HG03066 (cell line): Measurements from ENCODE around the gene NOTUM.

Experiments used
- ATAC-seq: cut with Tn5 transposase; IDR thresholded peaks from one replicate; pipeline ENCODE4 v1.9.1; 2021; ENCODE audit warnings: low read depth; ENCODE audit not compliant: unreplicated experiment

NOTUM gene

DNA sequence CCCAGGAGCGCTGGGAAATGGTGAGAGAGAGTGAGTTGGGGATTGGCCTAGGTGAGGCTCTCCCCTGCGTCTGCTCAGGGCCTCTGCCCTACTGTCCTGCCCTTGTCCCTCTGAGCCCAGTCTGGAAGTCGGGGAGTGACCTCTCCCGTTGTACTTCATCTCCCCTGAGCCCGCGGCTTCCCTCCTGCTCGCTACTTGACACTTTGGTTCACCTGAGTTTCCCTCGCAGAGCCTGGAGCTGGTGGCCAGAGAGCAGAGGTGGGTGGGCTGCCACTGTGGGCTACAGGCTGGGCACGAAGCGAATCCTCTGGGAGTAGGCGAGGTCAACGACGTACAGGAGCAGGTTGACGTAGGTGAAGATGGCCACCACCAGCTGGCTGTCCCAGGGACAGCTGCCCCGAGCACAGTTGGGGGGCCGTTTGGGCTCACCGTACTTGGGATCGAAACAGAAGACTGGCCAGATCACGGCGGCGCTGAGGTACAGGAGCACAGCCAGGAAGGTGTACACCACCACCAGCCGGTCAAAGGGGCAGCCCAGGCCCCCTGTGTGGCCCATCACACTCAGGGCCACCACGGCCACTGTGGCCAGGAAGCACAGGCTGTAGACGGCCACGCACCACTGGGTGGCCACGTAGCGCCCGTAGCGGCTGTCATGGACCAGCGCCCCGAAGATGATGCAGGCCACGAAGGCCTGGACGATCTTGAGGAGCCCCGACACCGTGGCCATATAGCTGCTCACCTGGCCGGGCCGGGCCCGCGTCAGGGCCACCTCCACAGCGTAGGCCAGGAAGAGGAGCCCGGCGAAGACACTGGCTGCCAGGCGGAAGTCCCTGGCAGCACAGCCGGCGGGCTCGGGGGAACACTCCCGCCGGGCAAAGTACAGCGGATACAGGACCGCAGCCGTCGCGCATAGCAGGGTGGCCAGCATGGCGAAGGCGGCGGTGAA is 20.2 kb downstream of the NOTUM start:
- no peak for ATAC-seq

DNA sequence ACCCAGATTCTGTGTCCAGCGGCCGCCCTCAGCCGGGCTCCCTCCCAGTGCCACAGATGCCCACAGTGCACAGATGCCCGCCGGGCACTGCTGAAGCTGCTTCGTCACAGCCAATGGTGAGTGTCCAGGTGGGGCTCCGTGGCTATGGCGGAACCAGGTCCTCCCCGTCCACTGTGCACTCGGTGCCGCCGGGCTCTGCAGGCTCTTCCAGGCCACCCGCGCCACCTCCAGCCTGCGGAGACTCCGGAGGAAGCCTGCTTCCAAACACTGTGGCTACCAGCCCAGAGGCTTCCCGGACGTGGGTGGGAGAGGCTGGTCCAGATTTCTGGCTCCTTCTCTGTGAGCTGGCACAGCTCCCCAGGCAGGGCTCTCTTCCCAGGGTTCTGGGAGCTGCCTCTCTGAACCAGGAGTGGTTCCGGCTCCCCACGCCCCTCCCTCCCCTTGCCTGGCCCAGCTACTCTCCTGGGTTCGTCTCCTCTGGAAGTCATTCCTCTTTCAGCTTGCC is 21.1 kb downstream of the NOTUM start:
- no peak for ATAC-seq

DNA sequence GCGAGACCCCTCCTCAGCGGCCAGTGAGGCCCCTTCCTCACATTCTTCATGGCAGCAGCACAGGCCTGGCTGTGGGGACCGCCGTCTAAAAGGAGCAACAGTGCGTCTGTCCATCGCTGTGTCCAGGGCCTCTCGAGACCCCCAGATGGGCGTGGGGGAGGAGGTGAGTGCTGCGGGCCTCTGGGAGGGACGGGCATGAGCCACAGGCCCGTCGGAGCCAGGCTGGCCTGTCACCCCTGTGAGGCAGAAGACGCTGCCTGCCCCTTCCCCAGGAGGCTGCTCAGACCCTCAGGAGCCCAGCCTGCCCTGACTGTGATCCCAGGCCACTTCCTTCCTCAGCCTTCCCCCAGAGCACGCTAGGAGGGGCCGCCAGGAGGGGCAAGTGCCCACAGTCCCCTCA is 21.8 kb downstream of the NOTUM start:
- ATAC-seq: no peak

DNA sequence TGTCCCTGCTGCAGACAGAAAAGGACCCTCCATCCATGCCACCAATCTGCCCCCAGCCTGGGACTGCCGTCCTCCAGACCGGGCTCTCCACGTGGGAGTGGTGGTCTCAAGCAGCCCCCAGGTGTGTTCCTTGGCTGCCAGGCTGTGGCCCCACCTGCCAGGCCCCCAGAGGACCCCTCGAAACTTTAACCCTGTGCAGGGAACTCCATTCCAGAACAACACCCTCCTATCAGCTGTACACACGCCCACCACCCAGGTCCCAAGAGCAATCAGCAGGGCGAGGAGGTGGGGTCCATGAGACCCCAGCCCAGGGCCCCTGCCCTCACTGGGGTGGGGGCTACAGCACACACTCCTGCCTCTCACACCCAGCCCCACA is 25.3 kb downstream of the NOTUM start:
- ATAC-seq: no peak

DNA sequence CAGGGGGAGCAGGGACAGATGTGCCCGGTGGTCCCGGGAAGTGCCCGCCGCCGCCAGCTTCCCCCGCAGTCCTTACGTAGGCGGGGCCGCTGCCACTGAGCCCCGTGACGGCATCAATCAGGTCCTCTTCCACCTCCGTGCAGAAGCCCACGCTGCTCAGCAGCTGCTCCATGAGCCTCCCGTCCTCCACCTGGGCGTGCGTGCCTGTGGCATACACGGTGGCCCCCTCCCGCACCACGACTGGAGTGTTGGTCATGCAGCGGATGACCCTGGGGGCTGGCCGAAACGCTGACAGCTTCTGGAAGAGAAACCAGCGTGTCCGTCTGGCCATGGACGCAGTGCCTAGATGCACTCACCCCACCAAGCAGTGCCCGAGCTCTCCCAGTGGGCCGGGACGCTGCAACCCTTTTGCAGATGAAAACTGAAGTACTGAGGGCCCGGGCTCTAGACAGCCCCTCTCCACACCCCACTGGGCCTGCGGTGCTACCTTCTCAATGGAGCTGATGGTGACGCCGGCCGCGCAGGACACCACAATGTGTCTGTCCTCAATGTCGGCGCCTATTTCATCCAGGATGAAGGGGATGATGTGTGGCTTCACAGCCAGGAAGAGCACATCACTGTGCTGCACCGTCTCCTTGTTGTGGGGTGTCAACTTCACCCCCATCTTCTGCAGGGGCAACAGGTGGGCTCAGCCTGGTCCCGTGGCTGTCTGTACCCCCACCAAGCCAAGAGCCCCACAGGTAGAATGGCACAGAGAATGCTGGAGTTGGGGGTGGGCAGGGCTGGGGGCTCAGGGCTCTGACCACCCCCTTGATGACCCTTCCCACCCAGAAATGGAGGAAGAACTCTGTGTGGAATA is 25.9 kb downstream of the NOTUM start:
- ATAC-seq: no peak

DNA sequence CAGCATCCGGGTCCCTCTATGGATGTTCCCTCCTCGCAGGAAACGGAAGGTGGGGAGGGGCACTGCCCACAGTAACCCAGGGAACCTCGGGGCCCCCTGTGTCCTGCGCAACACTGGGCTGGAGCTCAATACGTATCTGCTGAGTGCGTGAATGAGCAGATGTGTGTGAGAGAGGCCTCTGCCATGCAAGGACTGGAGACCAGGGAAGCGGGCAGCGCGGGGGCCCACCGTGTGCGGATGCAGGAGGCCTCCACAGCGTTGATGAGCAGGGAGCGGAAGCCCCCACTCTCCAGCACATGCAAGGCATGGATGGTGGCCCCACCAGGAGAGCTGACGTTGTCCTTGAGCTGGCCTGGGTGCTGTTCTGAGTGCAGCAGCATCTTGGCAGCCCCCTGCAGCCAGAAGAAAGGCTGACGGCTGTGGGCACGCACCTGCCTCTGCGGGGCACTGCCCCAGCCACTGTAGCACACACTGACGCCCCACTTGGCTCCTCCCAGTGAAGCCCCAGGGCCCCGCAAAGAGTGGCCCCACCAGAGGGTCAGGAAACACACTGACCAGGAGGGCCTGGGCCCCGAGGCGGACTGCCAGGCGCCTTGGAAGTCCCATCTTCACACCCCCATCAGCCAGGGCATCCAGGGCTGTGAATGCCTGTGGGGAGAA is 26.8 kb downstream of the NOTUM start:
- no peak for ATAC-seq

GRCh38 chr17:81933178-81933699 is 27.7 kb downstream of the NOTUM start:
- ATAC-seq: no peak

- ATAC-seq: no peak
Measured at GRCh38 chr17:81932333-81932983, 28.5 kb downstream of the NOTUM start.

DNA sequence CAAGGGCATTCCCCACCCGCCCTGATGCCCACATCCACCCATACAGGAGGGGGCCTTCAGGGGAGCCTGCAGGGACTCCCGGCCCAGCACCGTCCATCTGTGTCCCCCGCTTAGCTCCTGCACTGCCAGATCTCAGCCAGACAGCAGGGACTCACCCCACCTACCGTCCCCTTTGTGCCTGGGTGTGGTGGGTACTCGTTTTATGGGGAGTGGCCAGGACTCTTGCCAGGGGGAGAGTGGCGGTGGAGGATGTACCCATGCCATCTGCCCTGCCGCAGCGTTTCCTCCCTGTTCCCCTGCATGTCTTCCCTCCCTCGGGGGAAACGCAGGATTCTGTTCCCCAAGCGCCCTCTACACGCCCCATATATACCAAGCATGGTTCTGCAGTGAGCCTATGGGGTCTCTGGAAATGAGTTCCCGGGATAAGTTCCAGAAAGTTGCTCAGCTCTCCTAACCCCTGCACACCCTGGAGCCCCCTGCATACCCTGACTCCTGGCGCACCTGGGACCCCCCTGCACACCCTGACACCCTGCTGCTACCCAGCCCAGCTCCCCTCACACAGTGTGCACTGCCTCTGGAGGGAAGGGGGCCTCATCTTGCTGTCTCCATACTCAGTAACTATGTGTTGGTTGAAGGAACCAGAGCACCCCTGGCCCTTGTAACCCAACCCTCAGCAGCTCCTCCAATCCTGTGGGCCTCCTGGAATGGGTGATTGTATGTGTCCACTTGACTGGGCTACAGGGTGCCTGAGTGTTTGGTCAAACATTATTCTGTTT is 29.2 kb downstream of the NOTUM start:
- no peak for ATAC-seq

- ATAC-seq: no peak
Measured at GRCh38 chr17:81931189-81931556, 29.8 kb downstream of the NOTUM start.

DNA sequence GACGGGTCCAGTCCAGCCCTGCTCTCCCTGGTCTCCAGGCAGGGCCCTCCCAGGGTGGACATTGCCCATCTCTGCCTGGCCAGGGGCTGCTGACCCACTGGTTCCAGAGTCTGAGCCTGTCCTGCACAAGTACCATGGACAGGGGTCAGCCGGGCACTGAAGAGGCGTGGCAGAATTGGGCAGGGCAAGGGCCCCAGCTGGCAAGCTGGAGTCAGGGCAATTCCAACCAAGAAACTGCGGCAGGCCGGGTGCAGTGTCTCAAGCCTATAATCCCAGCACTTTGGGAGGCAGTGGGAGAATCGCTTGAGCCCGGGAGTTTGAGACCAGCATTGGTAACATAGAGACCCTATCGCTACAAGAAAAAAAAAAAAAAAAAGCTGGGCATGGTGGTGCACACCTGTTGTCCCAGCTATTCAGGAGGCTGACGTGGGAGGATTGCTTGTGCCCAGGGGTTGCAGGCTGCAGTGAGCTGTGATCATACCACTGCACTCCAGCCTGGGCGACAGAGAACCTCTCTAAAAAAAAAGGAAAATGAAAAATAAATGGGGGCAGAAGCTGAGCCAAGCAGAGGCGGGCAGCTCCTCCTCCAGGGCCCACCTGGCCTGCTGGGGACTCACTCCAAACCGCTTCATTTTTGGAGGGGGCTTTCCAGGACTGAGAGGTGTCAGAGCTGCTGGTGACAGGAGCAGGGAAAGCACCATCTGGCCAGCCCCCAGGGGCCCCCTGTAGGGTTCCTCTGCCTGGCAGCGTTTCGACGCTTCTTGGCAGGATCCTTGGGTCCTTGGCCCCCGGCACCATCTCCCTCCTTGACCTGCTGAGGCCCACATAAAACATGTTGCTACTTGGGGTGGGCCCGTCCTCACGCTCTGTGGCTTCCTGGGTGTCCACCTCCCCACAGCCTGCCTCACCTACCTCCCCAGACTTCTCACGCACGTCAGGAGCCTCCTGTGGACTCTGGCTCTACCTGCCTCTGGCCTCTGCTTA is 30.6 kb downstream of the NOTUM start:
- ATAC-seq: no peak

DNA sequence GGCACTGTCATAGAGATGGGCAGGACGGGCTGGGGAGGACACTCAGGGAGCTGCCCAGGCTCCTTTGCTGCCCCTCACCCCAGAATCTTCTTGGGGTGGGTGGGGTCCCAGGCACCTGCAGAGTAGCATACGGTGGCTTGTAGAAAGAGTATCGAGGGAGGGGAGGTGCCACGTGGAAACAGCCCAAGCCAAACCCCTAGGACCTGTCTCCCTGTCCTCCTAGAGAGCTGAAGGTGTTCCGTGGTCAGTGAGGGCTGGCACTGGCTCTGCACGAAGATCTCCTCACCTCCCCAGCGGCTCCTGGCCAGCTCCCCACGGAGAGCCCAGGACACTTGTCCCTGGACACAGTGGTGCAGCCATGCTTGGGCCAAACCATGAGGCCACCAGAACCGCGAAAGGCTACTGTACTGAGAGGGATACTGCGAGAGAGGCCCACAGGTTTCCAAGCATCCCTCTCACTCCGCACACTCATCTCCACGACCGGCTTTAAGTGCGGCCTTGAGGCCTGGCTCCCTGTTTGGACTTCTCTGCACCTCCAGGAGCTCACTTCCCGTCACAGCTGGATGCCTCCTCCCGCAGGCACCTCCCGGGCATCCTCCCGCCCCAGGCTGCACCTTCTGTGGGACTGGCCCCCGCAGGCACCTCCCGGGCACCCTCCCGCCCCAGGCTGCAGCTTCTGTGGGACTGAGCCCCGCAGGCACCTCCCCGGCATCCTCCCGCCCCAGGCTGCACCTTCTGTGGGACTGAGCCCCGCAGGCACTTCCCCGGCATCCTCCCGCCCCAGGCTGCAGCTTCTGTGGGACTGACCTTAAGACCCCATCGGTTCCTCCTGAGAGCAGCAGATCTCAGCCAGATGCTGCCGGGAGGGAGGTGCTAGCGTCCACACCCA is 31.5 kb downstream of the NOTUM start:
- ATAC-seq: no peak

DNA sequence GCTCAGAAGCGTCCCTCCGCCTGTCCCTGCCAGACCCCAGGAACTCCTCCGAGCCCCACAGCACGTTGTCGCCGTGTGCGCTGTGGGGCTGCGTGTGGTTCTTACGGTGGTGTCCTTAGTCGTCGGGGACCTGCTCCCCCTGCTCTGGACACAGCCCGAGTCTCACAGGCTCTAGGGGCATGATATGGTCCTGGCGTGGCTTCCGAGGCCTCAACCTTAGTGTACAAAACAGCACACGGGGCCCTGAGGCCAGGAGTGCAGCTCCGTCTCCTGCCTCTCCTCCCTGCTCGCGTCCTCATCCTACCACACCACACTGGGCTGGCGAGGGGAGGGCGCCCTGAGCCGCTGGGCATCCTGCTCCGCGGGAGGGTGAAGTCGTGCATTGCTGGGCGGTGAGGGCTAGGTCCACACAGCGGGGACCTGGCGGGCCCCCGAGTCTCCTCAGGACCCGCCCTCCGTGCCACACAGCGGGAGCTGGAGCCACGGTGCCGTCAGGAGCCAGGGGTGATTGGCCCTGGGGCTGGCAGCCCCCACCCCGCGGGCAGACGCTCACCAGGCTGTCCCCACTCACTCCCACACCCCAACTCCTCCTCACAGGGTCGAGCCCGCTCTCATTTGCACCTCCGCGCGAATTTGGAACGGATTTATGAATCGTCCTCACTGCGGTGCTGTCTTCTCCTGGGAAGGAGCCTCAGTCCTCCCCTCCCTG is 32.3 kb downstream of the NOTUM start:
- ATAC-seq: no peak

GRCh38 chr17:81927653-81928543 is 33.1 kb downstream of the NOTUM start, which contains the start of gene MAFG:
TSS of gene MAFG (minus strand) at chr17:81927735. CDS start at chr17:81923185, 4,550 bp downstream.
- no peak for ATAC-seq

GRCh38 chr17:81927152-81927652 is 33.8 kb downstream of the NOTUM start:
- ATAC-seq: no peak
